ENCODE data around the gene STK11IP. TPM values are rescaled to one million over a fixed set of nuclear protein-coding genes. Genes with fewer than 3 reads are reported as not detected.

STK11IP gene
- polyA plus RNA-seq, 3 donors = 23.9 to 33.0 (median 32.8) TPM

DNA sequence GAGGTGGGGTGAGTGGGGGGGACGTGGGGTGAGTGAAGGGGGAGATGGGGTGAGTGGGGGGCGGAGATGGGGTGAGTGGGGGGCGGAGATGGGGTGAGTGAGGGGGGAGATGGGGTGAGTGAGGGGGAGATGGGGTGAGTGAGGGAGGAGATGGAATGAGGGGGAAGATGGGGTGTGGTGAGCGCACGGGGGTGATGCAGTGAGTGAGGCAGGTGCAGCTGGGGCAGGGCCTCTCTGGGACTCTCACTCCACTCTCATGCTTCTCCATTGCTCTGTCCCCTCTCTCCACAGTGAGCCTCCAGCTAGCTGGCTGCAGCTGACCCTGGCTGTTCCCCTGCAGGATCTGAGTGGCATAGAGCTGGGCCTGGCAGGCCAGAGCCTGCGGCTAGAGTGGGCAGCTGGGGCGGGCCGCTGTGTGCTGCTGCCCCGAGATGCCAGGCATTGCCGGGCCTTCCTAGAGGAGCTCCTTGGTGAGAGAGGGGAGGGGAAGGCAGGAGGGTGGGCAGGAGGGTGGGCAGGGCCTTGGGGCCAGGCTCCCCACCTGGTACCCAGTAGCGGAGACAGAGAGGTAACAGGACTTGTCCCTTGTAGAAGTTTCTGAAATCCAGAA, 15.9 kb downstream of the STK11IP start:
- no peak for DNase-seq

GRCh38 chr2:219614076-219614860, 16.6 kb downstream of the STK11IP start:
- no peak for DNase-seq

- DNase-seq = no peak
These were observed 17.4 kb downstream of the STK11IP start for GRCh38 chr2:219615036-219615435.

DNA sequence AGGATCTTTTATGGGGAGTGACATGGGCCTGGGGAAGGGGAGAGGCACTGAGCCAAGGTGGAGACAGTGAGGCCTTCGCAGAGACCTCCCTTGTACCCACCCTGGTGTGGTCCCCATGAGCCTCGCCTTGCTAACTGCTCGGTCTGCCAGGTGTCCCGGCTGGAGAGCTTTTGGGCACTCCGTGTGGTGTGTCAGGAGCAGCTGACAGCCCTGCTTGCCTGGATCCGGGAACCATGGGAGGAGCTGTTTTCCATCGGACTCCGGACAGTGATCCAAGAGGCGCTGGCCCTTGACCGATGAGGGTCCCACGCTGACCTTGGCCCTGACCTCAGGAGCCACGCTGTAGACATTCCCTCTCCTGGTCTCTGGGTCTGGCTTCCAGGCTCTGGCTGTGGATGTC, 18.2 kb downstream of the STK11IP start:
- no peak for DNase-seq

DNA sequence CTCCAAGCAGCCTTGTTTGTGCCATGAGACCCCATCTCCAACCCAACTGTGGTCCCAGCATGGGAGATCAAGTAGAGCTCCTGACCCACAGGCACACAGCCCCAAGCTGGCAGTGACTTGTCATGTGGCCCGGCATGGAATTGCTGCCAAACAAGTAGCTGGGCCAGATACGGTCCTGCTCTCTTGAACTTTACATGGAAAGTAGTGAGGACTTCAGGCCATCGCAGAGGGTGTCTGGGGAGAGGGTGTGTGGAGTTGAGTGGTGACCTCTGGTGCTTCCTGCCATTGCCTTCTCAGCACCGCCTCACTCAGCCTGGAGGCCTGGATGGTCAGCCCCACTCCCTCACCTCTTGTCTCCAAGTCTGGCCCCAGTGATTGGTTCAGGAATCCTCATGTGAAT, 18.9 kb downstream of the STK11IP start:
- DNase-seq = no peak

GRCh38 chr2:219618733-219619122, 21.1 kb downstream of the STK11IP start:
- DNase-seq = no peak

GRCh38 chr2:219619235-219619634, 21.6 kb downstream of the STK11IP start:
- no peak for DNase-seq

GRCh38 chr2:219620546-219620945, 22.9 kb downstream of the STK11IP start:
- DNase-seq = no peak

GRCh38 chr2:219621935-219622334, 24.3 kb downstream of the STK11IP start:
- DNase-seq = no peak

DNA sequence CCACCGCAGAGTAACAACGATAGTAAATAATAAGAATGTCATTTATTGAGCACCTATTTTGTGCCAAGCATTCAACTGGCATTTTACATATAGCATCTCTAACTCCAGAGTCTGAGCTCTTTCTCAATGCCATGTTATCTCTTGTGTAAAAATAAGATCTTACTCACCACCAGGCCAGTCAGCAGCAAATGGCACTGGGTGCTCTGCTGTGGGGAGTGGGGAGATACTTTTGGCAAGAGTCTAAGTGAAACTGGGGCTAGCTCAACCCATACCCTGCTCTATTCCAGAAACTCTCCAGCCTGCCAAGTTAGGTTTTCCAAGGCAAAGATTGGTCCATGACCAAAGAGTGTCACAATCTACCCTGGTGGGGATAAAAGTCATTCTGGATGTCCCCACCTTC, 24.8 kb downstream of the STK11IP start:
- DNase-seq = no peak

GRCh38 chr2:219624565-219624964, 26.9 kb downstream of the STK11IP start:
- no peak for DNase-seq

DNA sequence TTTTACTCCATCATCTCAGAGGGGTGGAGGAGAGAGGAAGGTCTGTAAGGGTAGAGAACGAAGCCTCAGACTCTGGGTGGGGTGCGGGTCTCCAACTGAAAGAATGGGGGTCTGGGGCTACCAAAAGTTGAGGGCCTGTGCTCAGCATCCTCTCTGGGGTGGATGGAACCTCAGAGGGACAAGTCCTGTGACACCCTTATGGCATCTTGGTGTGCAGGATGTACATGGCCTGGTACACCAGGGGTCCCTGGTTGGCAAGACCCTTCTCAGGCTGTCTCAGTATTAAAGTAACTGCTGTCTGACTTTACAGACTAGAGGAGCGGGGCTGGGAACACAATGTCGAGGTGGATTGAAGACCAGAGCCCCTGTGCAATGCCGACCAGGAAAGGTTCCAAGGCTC, 27.5 kb downstream of the STK11IP start:
- DNase-seq = no peak

DNA sequence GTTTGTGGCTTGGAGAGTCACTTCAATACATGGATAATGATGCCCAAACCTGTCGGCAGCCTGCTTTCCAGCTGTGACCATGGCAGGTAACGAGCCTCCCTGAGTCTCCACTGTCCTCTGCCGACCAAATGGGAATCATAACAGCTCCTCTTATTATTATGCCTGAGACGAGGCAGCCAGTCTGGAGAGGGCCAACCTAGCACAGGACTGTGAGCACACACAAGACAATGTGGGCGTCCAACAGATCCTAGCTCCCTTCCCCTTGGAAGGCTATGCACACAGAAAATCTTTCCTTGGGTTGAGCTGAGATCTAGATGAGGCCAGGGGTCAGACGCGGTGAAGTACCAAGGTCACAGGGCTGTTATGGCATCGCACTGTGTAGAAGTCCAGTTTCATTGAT, 28.9 kb downstream of the STK11IP start:
- no peak for DNase-seq

- no peak for DNase-seq
These were observed 29.7 kb downstream of the STK11IP start, which contains the start of gene SLC4A3 for GRCh38 chr2:219627103-219628100. Gene SLC4A3, plus strand, starts transcription at chr2:219627630. Its CDS starts 363 bp downstream, at chr2:219627993.

DNA sequence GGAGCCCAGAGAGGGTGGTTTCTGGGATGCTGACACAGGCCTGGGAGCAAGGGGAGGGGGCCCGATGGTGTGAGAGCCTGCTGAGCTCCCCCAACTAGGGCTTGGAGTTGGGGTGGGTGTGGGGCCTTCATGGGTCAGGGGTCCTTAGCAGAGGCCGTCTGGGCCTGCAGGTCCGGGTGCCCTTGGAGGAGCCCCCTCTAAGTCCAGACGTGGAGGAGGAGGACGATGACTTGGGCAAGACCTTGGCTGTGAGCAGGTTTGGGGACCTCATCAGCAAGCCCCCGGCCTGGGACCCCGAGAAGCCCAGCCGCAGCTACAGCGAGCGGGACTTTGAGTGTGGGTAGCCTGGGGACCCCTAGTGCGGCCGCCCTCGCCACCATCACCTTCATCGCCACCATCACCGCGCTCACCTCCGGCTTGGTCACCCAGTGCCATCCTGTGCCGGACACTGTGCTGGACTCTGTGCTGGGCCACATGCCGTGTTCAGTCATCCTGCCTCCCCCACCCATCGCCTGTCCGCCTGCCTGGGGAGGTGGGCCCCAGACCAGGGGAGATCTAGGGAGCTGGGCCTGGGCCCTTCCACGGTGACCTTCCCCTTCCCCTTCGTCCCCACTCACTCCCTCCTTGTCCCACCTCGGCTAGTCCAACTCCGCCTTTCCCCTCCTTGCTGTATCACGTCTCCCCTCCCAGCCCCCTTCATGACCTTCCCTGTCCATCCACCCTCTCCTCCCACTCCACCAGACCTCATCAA, 30.8 kb downstream of the STK11IP start:
- no peak for DNase-seq

GRCh38 chr2:219628986-219629901, 31.6 kb downstream of the STK11IP start:
- DNase-seq = no peak

- no peak for DNase-seq
These were observed 32.5 kb downstream of the STK11IP start for GRCh38 chr2:219629976-219630695.

DNA sequence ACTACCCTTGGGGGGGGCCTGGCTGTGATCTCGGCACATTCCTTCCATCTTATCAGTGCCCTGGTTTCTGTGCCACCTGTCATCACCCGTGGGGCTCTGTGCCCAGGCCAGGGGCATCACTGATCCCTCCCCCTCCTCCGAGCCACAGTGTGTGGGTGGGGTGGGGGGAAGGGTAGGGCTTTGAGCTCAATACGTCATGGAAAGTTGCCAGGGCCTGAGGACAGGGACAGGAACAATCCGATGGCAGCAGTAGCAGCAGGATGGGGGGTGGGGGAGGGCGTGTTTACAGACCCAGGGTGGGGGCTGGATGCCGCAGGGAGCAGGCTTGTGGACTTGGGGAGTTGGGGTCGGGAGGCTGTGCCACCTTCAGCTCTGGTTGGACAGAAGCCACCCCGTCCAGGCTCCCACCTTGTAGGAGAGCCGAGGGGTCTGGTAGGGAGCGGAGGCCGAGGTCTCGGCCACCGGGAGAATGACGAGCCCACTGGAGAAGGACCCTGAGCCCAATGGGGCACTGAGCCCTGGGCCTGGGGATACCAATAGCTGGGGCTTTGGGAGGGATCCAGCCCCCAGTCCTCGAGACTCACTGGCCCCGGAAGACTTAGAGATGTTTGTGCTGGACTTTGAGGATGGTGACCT, 33.2 kb downstream of the STK11IP start:
- no peak for DNase-seq

GRCh38 chr2:219631406-219631891, 33.8 kb downstream of the STK11IP start:
- no peak for DNase-seq
